Neural cell (in vitro differentiated cells): ENCODE data around the gene SNTG2. TPM values are rescaled to one million over a fixed set of nuclear protein-coding genes. Genes with fewer than 3 reads are reported as not detected.
"Not testable (repeated sequence)": the region's sequence is repeated elsewhere in the genome, so short reads cannot be mapped to it uniquely, and the experiment has no call there.

Experiments used
- H2AFZ ChIP-seq: fragments of 200-600, 300-800 bp; sonication (generic), shearing (Covaris generic); 2 replicates; pipeline ENCODE4 v1.6.0; 2014; ENCODE audit warnings: low read depth, mild to moderate bottlenecking, antibody characterized with exemption, low read length, moderate library complexity
- H3F3A ChIP-seq: fragments of 200-600 bp; shearing (Covaris generic); 2 replicates; pipeline ENCODE4 v1.6.1; 2016; ENCODE audit warnings: mild to moderate bottlenecking, moderate library complexity, mixed read lengths, antibody characterized with exemption, low read length; ENCODE audit not compliant: insufficient read depth, poor library complexity, severe bottlenecking
- H3K27ac ChIP-seq: fragments of 200-600, 300-800 bp; sonication (generic), shearing (Covaris generic); 2 replicates; pipeline ENCODE4 v1.5.1; 2014; ENCODE audit warnings: mild to moderate bottlenecking, low read length, moderate library complexity
- H3K27me3 ChIP-seq: fragments of 300-800, 200-600 bp; sonication (generic), shearing (Covaris generic); 2 replicates; pipeline ENCODE4 v1.6.0; 2014; ENCODE audit warnings: mild to moderate bottlenecking, low read depth, low read length, moderate library complexity; ENCODE audit not compliant: insufficient read depth
- H3K36me3 ChIP-seq: fragments of 300-800, 200-600 bp; sonication (generic), shearing (Covaris generic); 2 replicates; pipeline ENCODE4 v1.5.1; 2014; ENCODE audit warnings: mild to moderate bottlenecking, antibody characterized with exemption, low read length, moderate library complexity; ENCODE audit not compliant: insufficient read depth
- H3K4me2 ChIP-seq: fragments of 300-800, 200-600 bp; sonication (generic), shearing (Covaris generic); 2 replicates; pipeline ENCODE4 v1.6.0; 2014; ENCODE audit warnings: mild to moderate bottlenecking, low read length
- H3K4me3 ChIP-seq: fragments of 300-800, 200-600 bp; sonication (generic), shearing (Covaris generic); 2 replicates; pipeline ENCODE4 v1.5.1; 2014; ENCODE audit warnings: mild to moderate bottlenecking, low read length, moderate library complexity
- H3K79me2 ChIP-seq: fragments of 200-600 bp; shearing (Covaris generic); replicated peaks from 2 replicates; pipeline ENCODE4 v1.6.0; 2014; ENCODE audit warnings: mild to moderate bottlenecking, low read length, moderate library complexity; ENCODE audit not compliant: insufficient read depth
- H3K9ac ChIP-seq: fragments of 300-800, 200-600 bp; sonication (generic), shearing (Covaris generic); 2 replicates; pipeline ENCODE4 v1.6.1; 2016; ENCODE audit warnings: mild to moderate bottlenecking, low read length, mixed read lengths
- H3K9me2 ChIP-seq: fragments of 200-600 bp; shearing (Covaris generic); 2 replicates; pipeline ENCODE4 v1.6.1; 2016; ENCODE audit warnings: mild to moderate bottlenecking, low read length, mixed read lengths; ENCODE audit not compliant: insufficient read depth
- H3K9me3 ChIP-seq: fragments of 200-600, 300-800 bp; sonication (generic), shearing (Covaris generic); 2 replicates; pipeline ENCODE4 v1.6.1; 2016; ENCODE audit warnings: mild to moderate bottlenecking, mixed run types, low read length, moderate library complexity, mixed read lengths
- H4K20me1 ChIP-seq: fragments of 200-600 bp; shearing (Covaris generic); 2 replicates; pipeline ENCODE4 v1.6.1; 2016; ENCODE audit warnings: mild to moderate bottlenecking, mixed run types; ENCODE audit not compliant: insufficient read depth
- EP300 ChIP-seq: fragments of 450-650 bp; conservative IDR thresholded peaks from 2 replicates; pipeline ENCODE4 v1.6.1; 2014; ENCODE audit warnings: antibody characterized with exemption, mild to moderate bottlenecking, moderate library complexity; ENCODE audit not compliant: poor library complexity, severe bottlenecking
- EZH2 ChIP-seq: fragments of 200-600, 300-800 bp; shearing (Covaris generic), sonication (generic); IDR thresholded peaks from 2 replicates; pipeline ENCODE4 v1.6.1; 2014; ENCODE audit warnings: antibody characterized with exemption, low read length, borderline replicate concordance, mild to moderate bottlenecking; ENCODE audit not compliant: insufficient read depth, poor library complexity, severe bottlenecking
- MXI1 ChIP-seq: fragments of 450-650 bp; conservative IDR thresholded peaks from 2 replicates; pipeline ENCODE4 v1.6.1; 2014; ENCODE audit warnings: antibody characterized with exemption, mild to moderate bottlenecking; ENCODE audit not compliant: poor library complexity, severe bottlenecking
- POLR2AphosphoS5 ChIP-seq: IDR thresholded peaks from 2 replicates; pipeline ENCODE4 v1.6.1; 2012
- RAD21 ChIP-seq: fragments of 450-650 bp; conservative IDR thresholded peaks from 2 replicates; pipeline ENCODE4 v1.6.1; 2014; ENCODE audit warnings: antibody characterized with exemption, mild to moderate bottlenecking, moderate library complexity
- SMC3 ChIP-seq: fragments of 450-650 bp; conservative IDR thresholded peaks from 2 replicates; pipeline ENCODE4 v1.6.1; 2014; ENCODE audit warnings: antibody characterized with exemption, mild to moderate bottlenecking, moderate library complexity; ENCODE audit not compliant: poor library complexity
- TAF1 ChIP-seq: IDR thresholded peaks from 2 replicates; pipeline ENCODE4 v1.6.1; 2012; ENCODE audit warnings: low read depth
- polyA plus RNA-seq: library from polyadenylated mRNA; depleted of rRNA; stranded (reverse); fragments of >200 nt; gene quantifications from 2 replicates; pipeline ENCODE4 v1.2.3, GENCODE V29; 2014
- TF ChIP-seq, protein P1 (sequence below): fragments of 450-650 bp; IDR thresholded peaks from 2 replicates; pipeline ENCODE4 v1.5.1; 2014; ENCODE audit warnings: antibody characterized with exemption, mild to moderate bottlenecking, moderate library complexity; ENCODE audit not compliant: poor library complexity, severe bottlenecking
- TF ChIP-seq, protein P2 (sequence below): IDR thresholded peaks from 2 replicates; pipeline ENCODE4 v1.6.1; 2012; ENCODE audit warnings: borderline replicate concordance

Gene SNTG2
- polyA plus RNA-seq, 1 donor from 2014 or later, result not detected

DNA sequence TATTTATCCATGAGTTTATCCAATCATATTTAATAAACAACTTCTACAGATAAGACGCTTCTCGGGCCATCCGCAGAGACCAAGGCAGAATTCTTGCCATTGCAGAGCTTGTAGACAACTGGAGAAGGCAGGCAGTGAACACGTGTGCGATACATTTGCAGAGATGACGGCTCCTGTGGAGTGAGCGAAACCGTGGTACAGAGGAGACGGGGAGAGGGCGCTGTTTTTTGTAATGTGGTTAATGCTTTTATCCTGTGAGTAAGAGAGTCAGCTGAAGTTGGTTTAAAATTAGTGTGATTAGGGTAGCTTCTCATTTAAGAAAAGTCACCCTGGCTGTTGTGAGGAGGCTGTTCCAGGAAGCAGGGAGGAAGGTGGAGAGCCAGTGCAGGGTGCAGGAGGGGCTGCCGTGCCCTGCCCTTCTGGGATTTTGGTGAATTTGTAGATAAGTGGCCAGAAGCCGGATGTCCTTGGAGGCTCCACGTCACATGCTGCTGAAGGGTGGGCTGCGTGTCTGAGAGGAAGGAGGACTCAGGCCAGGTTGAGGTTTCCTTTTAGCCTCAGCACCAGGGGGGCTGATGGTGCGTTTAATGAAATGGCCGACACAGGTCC is 151.4 kb downstream of the SNTG2 start:
- Histone ChIP-seq H4K20me1 (no peaks in the 10 kb centered on the region), H3K9me3 (no peaks in the 10 kb centered on the region), H3K4me2 (no peak overlapping the region), H3K9me2 (no peaks in the 10 kb centered on the region), H3K27ac (no peak overlapping the region), H3K27me3 (no peaks in the 10 kb centered on the region), H3K9ac (no peak overlapping the region), H3K79me2 (no peaks in the 10 kb centered on the region), H3K36me3 (no peaks in the 10 kb centered on the region), H3F3A (no peaks in the 10 kb centered on the region), H2AFZ (no peak overlapping the region), H3K4me3 (no peak overlapping the region)
- TF ChIP-seq MXI1 (no peak), POLR2AphosphoS5 (no peak), TAF1 (no peak), EP300 (no peak), SMC3 (no peak), EZH2 (no peak), RAD21 (no peak)
- TF ChIP-seq, protein P1, sequence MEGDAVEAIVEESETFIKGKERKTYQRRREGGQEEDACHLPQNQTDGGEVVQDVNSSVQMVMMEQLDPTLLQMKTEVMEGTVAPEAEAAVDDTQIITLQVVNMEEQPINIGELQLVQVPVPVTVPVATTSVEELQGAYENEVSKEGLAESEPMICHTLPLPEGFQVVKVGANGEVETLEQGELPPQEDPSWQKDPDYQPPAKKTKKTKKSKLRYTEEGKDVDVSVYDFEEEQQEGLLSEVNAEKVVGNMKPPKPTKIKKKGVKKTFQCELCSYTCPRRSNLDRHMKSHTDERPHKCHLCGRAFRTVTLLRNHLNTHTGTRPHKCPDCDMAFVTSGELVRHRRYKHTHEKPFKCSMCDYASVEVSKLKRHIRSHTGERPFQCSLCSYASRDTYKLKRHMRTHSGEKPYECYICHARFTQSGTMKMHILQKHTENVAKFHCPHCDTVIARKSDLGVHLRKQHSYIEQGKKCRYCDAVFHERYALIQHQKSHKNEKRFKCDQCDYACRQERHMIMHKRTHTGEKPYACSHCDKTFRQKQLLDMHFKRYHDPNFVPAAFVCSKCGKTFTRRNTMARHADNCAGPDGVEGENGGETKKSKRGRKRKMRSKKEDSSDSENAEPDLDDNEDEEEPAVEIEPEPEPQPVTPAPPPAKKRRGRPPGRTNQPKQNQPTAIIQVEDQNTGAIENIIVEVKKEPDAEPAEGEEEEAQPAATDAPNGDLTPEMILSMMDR, result no peak
- TF ChIP-seq, protein P2, sequence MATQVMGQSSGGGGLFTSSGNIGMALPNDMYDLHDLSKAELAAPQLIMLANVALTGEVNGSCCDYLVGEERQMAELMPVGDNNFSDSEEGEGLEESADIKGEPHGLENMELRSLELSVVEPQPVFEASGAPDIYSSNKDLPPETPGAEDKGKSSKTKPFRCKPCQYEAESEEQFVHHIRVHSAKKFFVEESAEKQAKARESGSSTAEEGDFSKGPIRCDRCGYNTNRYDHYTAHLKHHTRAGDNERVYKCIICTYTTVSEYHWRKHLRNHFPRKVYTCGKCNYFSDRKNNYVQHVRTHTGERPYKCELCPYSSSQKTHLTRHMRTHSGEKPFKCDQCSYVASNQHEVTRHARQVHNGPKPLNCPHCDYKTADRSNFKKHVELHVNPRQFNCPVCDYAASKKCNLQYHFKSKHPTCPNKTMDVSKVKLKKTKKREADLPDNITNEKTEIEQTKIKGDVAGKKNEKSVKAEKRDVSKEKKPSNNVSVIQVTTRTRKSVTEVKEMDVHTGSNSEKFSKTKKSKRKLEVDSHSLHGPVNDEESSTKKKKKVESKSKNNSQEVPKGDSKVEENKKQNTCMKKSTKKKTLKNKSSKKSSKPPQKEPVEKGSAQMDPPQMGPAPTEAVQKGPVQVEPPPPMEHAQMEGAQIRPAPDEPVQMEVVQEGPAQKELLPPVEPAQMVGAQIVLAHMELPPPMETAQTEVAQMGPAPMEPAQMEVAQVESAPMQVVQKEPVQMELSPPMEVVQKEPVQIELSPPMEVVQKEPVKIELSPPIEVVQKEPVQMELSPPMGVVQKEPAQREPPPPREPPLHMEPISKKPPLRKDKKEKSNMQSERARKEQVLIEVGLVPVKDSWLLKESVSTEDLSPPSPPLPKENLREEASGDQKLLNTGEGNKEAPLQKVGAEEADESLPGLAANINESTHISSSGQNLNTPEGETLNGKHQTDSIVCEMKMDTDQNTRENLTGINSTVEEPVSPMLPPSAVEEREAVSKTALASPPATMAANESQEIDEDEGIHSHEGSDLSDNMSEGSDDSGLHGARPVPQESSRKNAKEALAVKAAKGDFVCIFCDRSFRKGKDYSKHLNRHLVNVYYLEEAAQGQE, result no peak

DNA sequence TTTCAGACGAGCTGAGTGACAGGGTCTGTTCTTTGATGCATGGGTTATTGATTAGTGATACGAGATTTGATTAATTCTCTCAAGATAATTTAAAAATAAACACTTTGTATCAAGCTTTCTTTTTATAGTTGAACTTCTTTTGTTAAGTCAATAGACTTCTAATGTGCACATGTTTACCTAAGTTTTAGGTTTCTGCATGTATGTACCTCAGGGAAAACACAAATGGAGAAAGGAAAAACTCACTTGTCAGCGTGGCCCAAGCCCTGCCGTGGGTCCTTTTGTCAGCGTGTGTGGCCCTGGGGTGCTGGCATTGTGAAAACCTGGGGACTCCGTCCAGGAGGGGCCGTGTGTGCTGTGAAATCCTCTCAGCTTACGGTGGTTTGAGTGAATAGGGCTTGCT is 153.7 kb downstream of the SNTG2 start:
- Histone ChIP-seq H3K27ac (no peak overlapping the region), H3K9ac (no peak overlapping the region), H3K27me3 (no peaks in the 10 kb centered on the region), H3K4me3 (no peak overlapping the region), H2AFZ (no peak overlapping the region), H3K4me2 (no peak overlapping the region), H3K9me2 (no peaks in the 10 kb centered on the region), H3K9me3 (no peaks in the 10 kb centered on the region), H3F3A (no peaks in the 10 kb centered on the region), H4K20me1 (no peaks in the 10 kb centered on the region), H3K79me2 (no peaks in the 10 kb centered on the region), H3K36me3 (no peaks in the 10 kb centered on the region)
- TF ChIP-seq TAF1 (no peak), EP300 (no peak), POLR2AphosphoS5 (no peak), MXI1 (no peak), SMC3 (no peak), EZH2 (no peak), RAD21 (no peak)
- TF ChIP-seq, protein P1, result no peak
- TF ChIP-seq, protein P2, result no peak

DNA sequence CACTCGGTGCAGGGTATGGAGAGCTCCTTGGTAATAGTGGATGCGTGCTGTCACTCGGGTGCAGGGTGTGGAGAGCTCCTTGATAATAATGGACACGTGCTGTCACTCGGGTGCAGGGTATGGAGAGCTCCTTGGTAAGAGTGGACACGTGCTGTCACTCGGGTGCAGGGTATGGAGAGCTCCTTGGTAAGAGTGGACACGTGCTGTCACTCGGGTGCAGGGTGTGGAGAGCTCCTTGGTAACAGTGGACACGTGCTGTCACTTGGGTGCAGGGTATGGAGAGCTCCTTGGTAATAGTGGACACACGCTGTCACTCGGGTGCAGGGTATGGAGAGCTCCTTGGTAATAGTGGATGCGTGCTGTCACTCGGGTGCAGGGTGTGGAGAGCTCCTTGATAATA is 155.7 kb downstream of the SNTG2 start:
- not testable (repeated sequence) for H4K20me1 ChIP-seq, H3K27me3 ChIP-seq, H3K79me2 ChIP-seq, H3K4me3 ChIP-seq, H3K9ac ChIP-seq, H3F3A ChIP-seq, H3K9me2 ChIP-seq, H3K9me3 ChIP-seq, H2AFZ ChIP-seq, H3K4me2 ChIP-seq, H3K27ac ChIP-seq, H3K36me3 ChIP-seq
